ENCODE data around the gene RTN4IP1.

Gene RTN4IP1

DNA sequence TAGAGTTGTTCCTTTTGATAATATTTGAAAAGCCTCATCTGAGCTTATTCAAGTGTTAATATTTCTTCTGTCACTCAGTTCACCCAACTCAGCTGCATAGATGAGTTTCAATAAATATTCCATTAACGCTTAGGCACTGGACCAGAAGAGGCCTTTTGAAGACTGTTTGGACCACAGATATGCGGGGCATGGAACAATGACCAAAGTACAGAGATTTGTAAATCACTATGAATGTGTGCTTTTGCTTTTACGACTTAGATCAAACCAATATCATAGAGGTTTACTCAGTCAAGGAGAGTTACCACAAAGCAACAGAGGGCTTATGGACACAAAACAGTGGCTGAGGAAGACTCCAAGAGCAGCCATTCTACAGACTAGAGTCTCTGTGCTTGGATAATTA, 99.9 kb downstream of the RTN4IP1 start:
- no peak overlapping the region for H3K4me3 ChIP-seq (ENCODE audit: low read depth in 1 of 2, low read length in 2 of 2)
- no peaks in the 10 kb centered on the region for H3K36me3 ChIP-seq (ENCODE audit: insufficient read depth, low read length)
- H3K9ac ChIP-seq (ENCODE audit: low read length): no peak overlapping the region
- H3K27ac ChIP-seq (ENCODE audit: low read depth, low read length): no peak overlapping the region
- no peaks in the 10 kb centered on the region for H3K9me3 ChIP-seq (ENCODE audit: low read length)
- no peaks in the 10 kb centered on the region for H3K27me3 ChIP-seq (ENCODE audit: control insufficient read depth in 1 of 2, insufficient read depth in 2 of 2, low read length in 2 of 2)
- H3K4me1 ChIP-seq (ENCODE audit: insufficient read depth, low read length): peaks cover 7% of the 10 kb centered on the region

DNA sequence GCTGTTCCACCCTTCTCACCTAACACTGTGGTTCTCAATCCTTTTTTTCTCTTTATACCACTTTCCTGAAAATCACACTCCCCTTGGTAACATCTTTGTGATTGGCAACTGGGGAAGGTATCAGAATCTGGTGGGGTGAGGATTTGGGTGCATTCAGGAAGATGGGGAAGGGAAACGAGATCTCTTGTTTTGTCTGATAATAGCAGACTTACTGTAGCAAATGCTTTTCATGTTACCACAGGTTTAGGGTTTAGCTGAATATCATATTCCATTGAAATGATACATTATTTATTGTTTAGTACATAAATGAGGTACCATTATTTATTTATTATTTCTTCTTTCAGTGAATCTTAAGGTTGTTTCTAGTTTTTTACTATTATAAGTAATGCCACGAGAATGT, 100.8 kb downstream of the RTN4IP1 start:
- Histone ChIP-seq H3K9me3 (ENCODE audit: low read length) (no peaks in the 10 kb centered on the region), H3K4me3 (ENCODE audit: low read depth in 1 of 2, low read length in 2 of 2) (no peak overlapping the region), H3K4me1 (ENCODE audit: insufficient read depth, low read length) (peaks cover 7% of the 10 kb centered on the region), H3K36me3 (ENCODE audit: insufficient read depth, low read length) (no peaks in the 10 kb centered on the region), H3K9ac (ENCODE audit: low read length) (no peak overlapping the region), H3K27ac (ENCODE audit: low read depth, low read length) (no peak overlapping the region), H3K27me3 (ENCODE audit: control insufficient read depth in 1 of 2, insufficient read depth in 2 of 2, low read length in 2 of 2) (no peaks in the 10 kb centered on the region)

DNA sequence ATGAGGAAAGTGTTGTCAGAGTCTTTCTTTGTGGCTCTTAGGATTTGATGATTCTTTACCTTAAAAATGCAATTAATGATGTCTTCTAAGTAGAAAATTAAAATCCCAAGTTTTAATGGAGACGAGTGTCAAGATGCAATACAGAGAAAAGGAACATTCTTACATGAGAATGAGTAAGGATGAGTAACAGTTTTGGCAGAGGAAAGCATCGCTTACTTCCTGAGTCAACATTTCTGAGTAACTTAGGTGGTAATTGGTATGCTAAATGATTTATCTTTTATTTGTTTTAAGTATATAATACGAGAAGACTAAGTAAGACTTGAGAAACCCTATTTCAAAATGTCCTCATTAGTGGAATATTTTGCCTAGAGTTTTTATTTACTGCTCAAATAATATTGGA, 101.3 kb downstream of the RTN4IP1 start:
- H3K9ac ChIP-seq (ENCODE audit: low read length): no peak overlapping the region
- no peak overlapping the region for H3K4me3 ChIP-seq (ENCODE audit: low read depth in 1 of 2, low read length in 2 of 2)
- no peak overlapping the region for H3K27ac ChIP-seq (ENCODE audit: low read depth, low read length)
- peaks cover 7% of the 10 kb centered on the region for H3K4me1 ChIP-seq (ENCODE audit: insufficient read depth, low read length)
- H3K27me3 ChIP-seq (ENCODE audit: control insufficient read depth in 1 of 2, insufficient read depth in 2 of 2, low read length in 2 of 2): no peaks in the 10 kb centered on the region
- no peaks in the 10 kb centered on the region for H3K36me3 ChIP-seq (ENCODE audit: insufficient read depth, low read length)
- H3K9me3 ChIP-seq (ENCODE audit: low read length): no peaks in the 10 kb centered on the region

DNA sequence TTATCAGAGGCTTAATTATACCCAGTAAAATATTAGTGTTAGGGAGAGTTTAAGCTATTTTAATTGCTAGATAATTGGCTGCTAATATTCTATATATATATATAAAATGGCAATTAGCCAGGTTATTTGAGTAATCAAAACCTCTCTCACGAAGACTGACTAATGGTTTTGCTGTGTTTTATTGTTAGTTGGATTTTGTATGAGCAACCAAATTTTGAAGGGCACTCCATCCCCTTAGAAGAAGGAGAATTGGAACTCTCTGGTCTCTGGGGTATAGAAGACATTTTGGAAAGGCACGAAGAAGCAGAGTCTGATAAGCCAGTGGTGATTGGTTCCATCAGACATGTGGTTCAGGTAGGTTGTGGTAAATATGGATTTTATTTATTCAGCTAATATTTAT, 102.2 kb downstream of the RTN4IP1 start:
- Histone ChIP-seq H3K9ac (ENCODE audit: low read length) (no peak overlapping the region), H3K4me1 (ENCODE audit: insufficient read depth, low read length) (peaks cover 7% of the 10 kb centered on the region), H3K36me3 (ENCODE audit: insufficient read depth, low read length) (no peaks in the 10 kb centered on the region), H3K4me3 (ENCODE audit: low read depth in 1 of 2, low read length in 2 of 2) (no peak overlapping the region), H3K27me3 (ENCODE audit: control insufficient read depth in 1 of 2, insufficient read depth in 2 of 2, low read length in 2 of 2) (no peaks in the 10 kb centered on the region), H3K27ac (ENCODE audit: low read depth, low read length) (no peak overlapping the region), H3K9me3 (ENCODE audit: low read length) (no peaks in the 10 kb centered on the region)

DNA sequence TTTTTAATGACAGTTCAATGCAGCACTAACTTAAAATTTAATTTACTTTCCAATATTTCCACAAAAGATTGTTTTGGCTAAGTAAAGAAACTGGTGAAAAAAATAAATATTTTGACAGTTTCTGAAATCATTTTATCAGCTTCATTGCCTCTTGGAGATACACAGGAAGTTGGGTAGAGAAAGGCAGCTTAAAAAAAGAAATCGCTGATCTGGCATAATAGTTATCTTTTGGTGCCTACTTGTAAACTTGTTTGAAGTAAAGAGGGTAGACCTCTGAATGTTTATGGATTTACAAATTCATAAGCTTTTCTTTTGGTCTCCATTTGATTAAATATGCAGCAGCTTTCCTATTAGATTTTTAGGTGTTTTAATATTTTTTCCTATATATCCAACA, 103.4 kb downstream of the RTN4IP1 start:
- Histone ChIP-seq H3K27ac (ENCODE audit: low read depth, low read length) (no peak overlapping the region), H3K36me3 (ENCODE audit: insufficient read depth, low read length) (no peaks in the 10 kb centered on the region), H3K9ac (ENCODE audit: low read length) (no peak overlapping the region), H3K4me1 (ENCODE audit: insufficient read depth, low read length) (peaks cover 7% of the 10 kb centered on the region), H3K9me3 (ENCODE audit: low read length) (no peaks in the 10 kb centered on the region), H3K27me3 (ENCODE audit: control insufficient read depth in 1 of 2, insufficient read depth in 2 of 2, low read length in 2 of 2) (no peaks in the 10 kb centered on the region), H3K4me3 (ENCODE audit: low read depth in 1 of 2, low read length in 2 of 2) (no peak overlapping the region)

DNA sequence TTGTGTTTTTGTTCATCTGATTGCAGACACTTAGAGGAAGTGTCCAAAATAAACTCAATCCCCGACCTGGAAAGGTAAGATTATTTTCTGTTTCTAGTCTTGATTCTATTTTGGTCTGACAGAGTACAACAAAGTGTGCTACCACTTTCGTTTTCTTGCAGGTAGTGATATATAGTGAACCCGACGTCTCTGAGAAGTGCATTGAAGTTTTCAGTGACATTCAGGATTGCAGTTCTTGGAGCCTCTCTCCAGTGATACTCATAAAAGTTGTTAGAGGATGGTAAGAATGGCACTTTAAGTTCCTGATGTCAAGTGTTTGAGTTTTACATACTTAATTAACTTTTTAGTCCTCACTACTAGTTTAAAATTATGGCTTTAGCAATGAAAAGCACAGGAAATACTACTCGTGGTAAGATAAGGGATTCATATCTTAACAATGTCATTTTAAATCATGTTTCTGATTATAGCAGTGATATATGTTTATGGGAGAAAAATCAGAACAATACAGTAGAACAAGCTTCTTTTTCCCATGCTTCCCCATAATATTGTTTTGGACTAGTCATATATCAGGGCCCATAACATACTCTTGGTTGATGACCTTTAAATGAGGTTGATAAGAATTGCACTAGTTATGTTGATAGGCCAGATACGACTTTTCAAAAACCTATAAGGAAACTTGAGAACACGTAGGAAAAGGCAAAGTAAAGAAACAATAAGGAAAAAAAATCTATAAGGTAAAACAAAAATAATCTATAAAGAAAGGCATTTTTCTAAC, 104.0 kb downstream of the RTN4IP1 start:
- Histone ChIP-seq H3K9ac (ENCODE audit: low read length) (peak overlapping the region; percentile 13), H3K4me3 (ENCODE audit: low read depth in 1 of 2, low read length in 2 of 2) (peak overlapping the region in 1 of 2 donors; percentile 25), H3K36me3 (ENCODE audit: insufficient read depth, low read length) (no peaks in the 10 kb centered on the region), H3K27ac (ENCODE audit: low read depth, low read length) (no peak overlapping the region), H3K27me3 (ENCODE audit: control insufficient read depth in 1 of 2, insufficient read depth in 2 of 2, low read length in 2 of 2) (no peaks in the 10 kb centered on the region), H3K4me1 (ENCODE audit: insufficient read depth, low read length) (peaks cover 7% of the 10 kb centered on the region), H3K9me3 (ENCODE audit: low read length) (no peaks in the 10 kb centered on the region)

DNA sequence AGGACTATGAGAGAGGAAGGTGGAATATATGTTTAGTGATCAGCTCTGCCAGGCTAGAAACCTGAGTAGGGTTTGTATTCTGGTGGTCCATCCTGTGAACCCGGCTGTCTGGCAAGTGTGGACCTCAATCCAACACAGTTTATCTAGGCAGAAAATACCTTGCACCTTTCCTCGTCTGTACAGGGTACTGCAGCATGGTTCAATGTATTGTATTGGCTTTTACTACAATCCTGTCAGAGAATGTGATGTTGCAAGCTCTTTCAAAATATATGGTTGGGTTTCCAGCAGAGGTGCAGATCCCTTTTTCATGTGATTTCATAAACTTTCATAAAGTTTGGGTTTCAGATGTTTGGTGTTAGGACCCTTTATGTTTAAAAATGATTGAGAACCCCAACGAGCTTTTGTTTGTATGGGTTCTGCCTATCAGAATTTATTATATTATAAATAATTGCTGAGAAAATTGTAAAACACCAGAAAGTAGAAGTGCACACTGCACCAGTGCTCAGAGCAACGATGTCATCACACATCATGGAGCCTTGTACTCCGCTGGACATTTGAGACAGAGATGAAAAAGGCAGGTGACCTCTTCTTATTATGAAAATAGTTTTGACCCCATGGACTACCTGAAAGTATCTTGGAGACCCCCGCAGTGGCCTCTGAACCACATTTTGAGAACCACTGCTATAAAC, 106.6 kb downstream of the RTN4IP1 start:
- Histone ChIP-seq H3K36me3 (ENCODE audit: insufficient read depth, low read length) (no peaks in the 10 kb centered on the region), H3K4me3 (ENCODE audit: low read depth in 1 of 2, low read length in 2 of 2) (no peak overlapping the region), H3K4me1 (ENCODE audit: insufficient read depth, low read length) (peaks cover 7% of the 10 kb centered on the region), H3K9me3 (ENCODE audit: low read length) (no peaks in the 10 kb centered on the region), H3K27me3 (ENCODE audit: control insufficient read depth in 1 of 2, insufficient read depth in 2 of 2, low read length in 2 of 2) (no peaks in the 10 kb centered on the region), H3K27ac (ENCODE audit: low read depth, low read length) (no peak overlapping the region), H3K9ac (ENCODE audit: low read length) (no peak overlapping the region)
